Lower leg skin (tissue), 3 donors: Measurements from ENCODE around the gene CTNNBL1.

Source experiments
- POLR2A ChIP-seq, 2 donors: fragments of 450-650 bp; IDR thresholded peaks; one replicate each; pipeline ENCODE4 v1.6.1; 2016 to 2017; ENCODE audit warnings: antibody characterized with exemption in 2 of 2, mild to moderate bottlenecking in 1 of 2, moderate library complexity in 1 of 2
- TF ChIP-seq, protein P1 (sequence below), 3 donors: fragments of 450-650 bp; IDR thresholded peaks; one replicate each; pipeline ENCODE4 v1.5.1; 2016; ENCODE audit warnings: antibody characterized with exemption in 3 of 3, mild to moderate bottlenecking in 3 of 3, moderate library complexity in 2 of 3

DNA sequence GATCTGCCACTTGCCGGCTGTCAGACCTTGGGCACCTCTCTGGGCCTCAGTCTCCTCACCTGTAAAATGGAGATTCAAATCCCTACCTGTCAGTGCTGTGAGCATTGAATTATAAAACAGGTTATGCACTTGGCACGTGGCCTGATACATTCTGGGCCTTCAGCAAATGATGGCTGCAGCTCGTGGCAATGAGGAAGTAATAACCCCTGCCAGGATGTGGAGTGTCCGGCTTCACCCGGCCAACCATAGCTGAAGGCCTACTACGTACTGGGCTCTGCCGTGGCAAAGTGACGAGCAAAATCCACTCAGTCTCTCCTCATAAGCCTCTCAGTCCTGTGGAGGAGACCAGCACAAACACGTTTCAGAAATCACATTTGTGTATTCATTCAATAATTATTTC lies 198.2 kb downstream of the CTNNBL1 start:
- TF ChIP-seq, protein P1, sequence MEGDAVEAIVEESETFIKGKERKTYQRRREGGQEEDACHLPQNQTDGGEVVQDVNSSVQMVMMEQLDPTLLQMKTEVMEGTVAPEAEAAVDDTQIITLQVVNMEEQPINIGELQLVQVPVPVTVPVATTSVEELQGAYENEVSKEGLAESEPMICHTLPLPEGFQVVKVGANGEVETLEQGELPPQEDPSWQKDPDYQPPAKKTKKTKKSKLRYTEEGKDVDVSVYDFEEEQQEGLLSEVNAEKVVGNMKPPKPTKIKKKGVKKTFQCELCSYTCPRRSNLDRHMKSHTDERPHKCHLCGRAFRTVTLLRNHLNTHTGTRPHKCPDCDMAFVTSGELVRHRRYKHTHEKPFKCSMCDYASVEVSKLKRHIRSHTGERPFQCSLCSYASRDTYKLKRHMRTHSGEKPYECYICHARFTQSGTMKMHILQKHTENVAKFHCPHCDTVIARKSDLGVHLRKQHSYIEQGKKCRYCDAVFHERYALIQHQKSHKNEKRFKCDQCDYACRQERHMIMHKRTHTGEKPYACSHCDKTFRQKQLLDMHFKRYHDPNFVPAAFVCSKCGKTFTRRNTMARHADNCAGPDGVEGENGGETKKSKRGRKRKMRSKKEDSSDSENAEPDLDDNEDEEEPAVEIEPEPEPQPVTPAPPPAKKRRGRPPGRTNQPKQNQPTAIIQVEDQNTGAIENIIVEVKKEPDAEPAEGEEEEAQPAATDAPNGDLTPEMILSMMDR (IDR thresholded peaks at IDR 0.05), result no peak
- no peak for TF ChIP-seq POLR2A (IDR thresholded peaks at IDR 0.05)
